ENCODE results near the gene RPF1. TPM values are rescaled to one million over a fixed set of nuclear protein-coding genes. Genes with fewer than 3 reads are reported as not detected.

RPF1 gene
- total and polyA plus RNA-seq, 2 of the 4 experiments (the other 2 are of a cell fraction) = 28.4 to 30.3 TPM

GRCh38 chr1:84496498-84496897 lies 17.4 kb downstream of the RPF1 start:
- BruUV-seq (replicated peaks) = no TSS peak
- CTCF ChIA-PET = no interaction called here
- no peaks in the 10 kb centered on the region for H3K27me3 ChIP-seq (ENCODE audit: control insufficient read depth, insufficient read depth, low read length)
- H3K9me3 ChIP-seq (ENCODE audit: control insufficient read depth, insufficient read depth, low read length) = no peaks in the 10 kb centered on the region
- H3K14ac ChIP-seq (replicated peaks; ENCODE audit: low read depth, low read length) = no peak overlapping the region
- H3K23ac ChIP-seq (ENCODE audit: low read depth, low read length) = no peak overlapping the region
- no peak overlapping the region for H3K4me2 ChIP-seq (ENCODE audit: low read depth, low read length)
- H3K36me3 ChIP-seq (ENCODE audit: control insufficient read depth, insufficient read depth, low read length) = peaks cover 30% of the 10 kb centered on the region
- no peak overlapping the region for H4K5ac ChIP-seq (ENCODE audit: low read depth, low read length)
- H4K91ac ChIP-seq (ENCODE audit: insufficient read depth, low read depth, low read length) = no peak overlapping the region
- WGBS, 2 experiments (ENCODE audit: extremely low coverage in 2 of 2, insufficient read length in 1 of 2) = no CpG with 5 or more reads among the region's 3 CpGs
- H3K9ac ChIP-seq (ENCODE audit: low read depth, low read length) = no peak overlapping the region
- H2BK15ac ChIP-seq (ENCODE audit: low read depth, low read length) = no peak overlapping the region
- peaks cover 13% of the 10 kb centered on the region; the same call in 1 of the 2 replicates for H4K20me1 ChIP-seq (ENCODE audit: insufficient read depth, low read length)
- no peak overlapping the region for H2AK9ac ChIP-seq (replicated peaks; ENCODE audit: low read depth, low read length, poor library complexity)
- no peak overlapping the region for H3K4me3 ChIP-seq (ENCODE audit: insufficient read depth, low read depth, low read length)
- no peak overlapping the region for H2BK20ac ChIP-seq (ENCODE audit: low read depth, low read length)
- DNase-seq = no peak
- no peak overlapping the region for H3K18ac ChIP-seq (ENCODE audit: low read depth, low read length)
- TF ChIP-seq FOS (IDR thresholded peaks at IDR 0.05; ENCODE audit: low read depth, low read length) (no peak), CHD1 (IDR thresholded peaks at IDR 0.05; ENCODE audit: low read depth, low read length) (no peak), NFE2L2 (IDR thresholded peaks at IDR 0.05; ENCODE audit: low read depth, low read length) (no peak), RFX5 (IDR thresholded peaks at IDR 0.05; ENCODE audit: low read depth, low read length) (no peak), CEBPB (IDR thresholded peaks at IDR 0.05; ENCODE audit: low read depth, low read length) (no peak), ELK1 (IDR thresholded peaks at IDR 0.05; ENCODE audit: borderline replicate concordance, low read depth, low read length) (no peak), RCOR1 (IDR thresholded peaks at IDR 0.05; ENCODE audit: insufficient replicate concordance, low read length) (no peak), SMC3 (IDR thresholded peaks at IDR 0.05; ENCODE audit: low read depth, low read length) (no peak), POLR2A (IDR thresholded peaks at IDR 0.05; ENCODE audit: low read depth, low read length) (no peak), MAZ (IDR thresholded peaks at IDR 0.05; ENCODE audit: borderline replicate concordance, low read depth, low read length) (no peak), MXI1 (IDR thresholded peaks at IDR 0.05; ENCODE audit: borderline replicate concordance, low read depth, low read length) (no peak), BHLHE40 (IDR thresholded peaks at IDR 0.05; ENCODE audit: low read depth, low read length) (no peak), RAD21 (IDR thresholded peaks at IDR 0.05; ENCODE audit: low read length) (no peak), MAFK (IDR thresholded peaks at IDR 0.05; ENCODE audit: low read depth, low read length) (no peak), CTCF (conservative IDR thresholded peaks at IDR 0.05; ENCODE audit: low read depth, low read length) (no peak), USF2 (IDR thresholded peaks at IDR 0.05; ENCODE audit: low read depth, low read length) (no peak)
- dilution Hi-C loops (cut with HindIII; ENCODE audit: low sequenced_read_pairs, unreplicated experiment) = no loop called here
- no peak overlapping the region for H3K27ac ChIP-seq (ENCODE audit: insufficient read depth, low read length)
- peaks cover 3% of the 10 kb centered on the region for H3K4me1 ChIP-seq (ENCODE audit: control insufficient read depth, insufficient read depth, low read length)
- no peak overlapping the region for H3K4ac ChIP-seq (ENCODE audit: low read depth, low read length)
- no peak overlapping the region for H2BK120ac ChIP-seq (ENCODE audit: low read depth, low read length)
- H2AFZ ChIP-seq (replicated peaks; ENCODE audit: low read length, poor library complexity) = no peak overlapping the region
- in situ Hi-C loops (cut with MboI; ENCODE audit: low sequenced_read_pairs) = no loop called here
- H2BK5ac ChIP-seq (ENCODE audit: low read depth, low read length, poor library complexity, severe bottlenecking) = no peak overlapping the region
- no peak overlapping the region for H4K8ac ChIP-seq (ENCODE audit: low read depth in 2 of 2, low read length in 2 of 2)
- POLR2A ChIA-PET (ENCODE audit: unreplicated experiment) = no interaction called here
- H3K9me1 ChIP-seq (ENCODE audit: insufficient read depth, low read length) = no peaks in the 10 kb centered on the region
- intact Hi-C loops (cut with micrococcal nuclease) = no loop called here
- no peak for ATAC-seq (ENCODE audit: low read depth)
- no peak overlapping the region for H2AK5ac ChIP-seq (ENCODE audit: low read depth, low read length)
- peaks cover 19 to 25% of the 10 kb centered on the region in 2 experiments; a peak in 3 of 4 replicates for H3K79me1 ChIP-seq (ENCODE audit: low read depth in 1 of 2, low read length in 2 of 2)
- H3K56ac ChIP-seq (ENCODE audit: extremely low read depth, insufficient read depth, low read length) = no peak overlapping the region

Measured in IMR-90 (cell line).